ENCODE measurements around the gene C19orf85. TPM values are rescaled to one million over a fixed set of nuclear protein-coding genes. Genes with fewer than 3 reads are reported as not detected.

Gene C19orf85
- total and polyA plus RNA-seq, 2 experiments from 2014 or later = 1.7 to 3.4 TPM

DNA sequence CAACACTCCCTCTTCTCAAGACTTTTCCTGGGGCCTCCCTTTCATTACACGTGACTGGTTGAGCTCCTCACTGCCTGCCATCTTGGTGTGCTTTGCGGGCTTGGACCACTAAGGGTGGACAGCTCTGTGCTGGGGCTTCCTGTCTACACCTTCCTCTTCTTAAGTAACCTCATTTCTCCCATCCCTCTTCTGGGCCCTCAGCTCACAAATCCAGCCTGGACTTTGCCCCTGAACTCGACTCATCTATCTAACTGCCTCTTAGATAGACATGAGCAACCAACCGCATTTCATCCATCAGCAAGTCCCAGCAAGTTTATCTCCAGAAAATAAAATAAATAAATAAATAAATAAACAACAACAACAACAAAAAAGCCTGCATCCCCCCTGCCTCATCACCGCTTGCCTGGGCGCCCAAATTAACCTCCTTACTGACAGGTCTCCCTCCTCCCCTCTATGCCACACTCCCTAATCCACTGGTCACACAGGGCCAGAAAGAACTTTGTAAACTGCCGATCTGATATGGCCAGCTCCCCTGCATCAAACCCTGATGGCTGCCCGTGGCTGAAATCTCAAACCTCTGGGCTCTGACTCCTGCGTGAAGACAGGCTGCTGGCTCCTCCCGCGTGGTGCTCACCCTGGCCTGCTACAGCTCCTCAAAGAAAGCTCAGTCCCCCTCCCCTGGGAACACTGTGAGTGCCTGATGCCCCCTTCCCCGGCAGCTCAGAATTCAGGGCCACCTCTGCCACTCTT is 10.9 kb downstream of the C19orf85 start:
- H3K27me3 Mint-ChIP-seq (ENCODE audit: insufficient read depth, low read depth, poor library complexity) = peaks cover 31% of the 10 kb centered on the region
- Histone ChIP-seq H4K20me1 (replicated peaks; ENCODE audit: insufficient read depth) (no peaks in the 10 kb centered on the region; the same call in 1 of the 2 replicates), H3K27ac (ENCODE audit: low read depth) (no peak overlapping the region), H3K9me2 (ENCODE audit: insufficient read depth) (no peaks in the 10 kb centered on the region), H3K4me1 (ENCODE audit: insufficient read depth) (peaks cover 8% of the 10 kb centered on the region; the same call in 1 of the 2 replicates), H3K36me3 (ENCODE audit: insufficient read depth) (no peaks in the 10 kb centered on the region), H3F3A (replicated peaks; ENCODE audit: low read depth) (no peaks in the 10 kb centered on the region), H2AFZ (no peak overlapping the region), H3K4me2 (no peak overlapping the region), H3K27me3 (ENCODE audit: insufficient read depth) (peaks cover 36% of the 10 kb centered on the region), H3K79me2 (replicated peaks; ENCODE audit: insufficient read depth) (peaks cover 2% of the 10 kb centered on the region; the same call in 1 of the 2 replicates), H3K4me3 (no peak overlapping the region)
- no peak for ATAC-seq
- no peak overlapping the region for H3K27ac Mint-ChIP-seq
- no peak for DNase-seq (ENCODE audit: low spot score)
- H3K36me3 Mint-ChIP-seq (ENCODE audit: low read depth) = peaks cover 15% of the 10 kb centered on the region
- peaks cover 11% of the 10 kb centered on the region for H3K4me1 Mint-ChIP-seq
- peak overlapping the region; percentile 77; the same call in 1 of the 3 replicates for H3K4me3 Mint-ChIP-seq
- no peak for TF ChIP-seq EZH2phosphoT487 (IDR thresholded peaks at IDR 0.05; ENCODE audit: unreplicated experiment)
- no peaks in the 10 kb centered on the region for H3K9me3 Mint-ChIP-seq

DNA sequence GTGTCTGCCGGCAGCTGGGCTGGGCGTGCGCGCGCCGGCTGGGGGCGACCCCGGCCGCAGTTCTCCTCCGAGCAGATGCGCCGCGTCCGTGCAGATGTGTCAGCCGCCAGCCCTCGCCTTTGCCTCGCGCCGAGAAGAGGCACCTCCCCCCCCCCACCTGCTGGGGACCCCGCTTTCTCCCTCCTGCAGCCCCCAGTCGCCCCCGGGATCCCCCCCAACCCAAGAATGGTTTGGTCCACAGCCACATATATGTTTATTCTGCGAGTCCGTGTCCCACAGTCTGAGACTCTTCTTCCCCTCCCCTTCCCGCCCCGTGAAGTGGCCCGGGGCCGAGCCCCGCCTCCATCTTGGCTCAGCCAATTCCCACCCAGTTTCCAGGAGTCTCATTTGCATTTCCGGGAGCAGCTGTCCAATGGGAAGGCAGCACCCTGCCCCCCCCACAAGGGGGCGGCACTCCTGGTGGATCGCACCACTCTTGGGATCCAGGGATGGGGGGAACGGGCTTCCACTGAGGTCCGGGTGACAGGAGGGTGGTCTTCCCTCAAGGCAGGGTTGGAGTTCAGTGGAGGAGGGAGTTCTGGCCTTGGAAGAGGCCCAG is 11.7 kb downstream of the C19orf85 start:
- H3K4me1 Mint-ChIP-seq = peaks cover 6% of the 10 kb centered on the region; the same call in 2 of the 3 replicates
- no peak overlapping the region for H2AFZ ChIP-seq
- H3K4me3 ChIP-seq = peak overlapping the region; percentile 66
- H3K79me2 ChIP-seq (replicated peaks; ENCODE audit: insufficient read depth) = no peaks in the 10 kb centered on the region
- H3K9me2 ChIP-seq (ENCODE audit: insufficient read depth) = no peaks in the 10 kb centered on the region
- peak overlapping the region; percentile 87 for H3K4me2 ChIP-seq
- H3K27me3 ChIP-seq (ENCODE audit: insufficient read depth) = peaks cover 37% of the 10 kb centered on the region
- no peaks in the 10 kb centered on the region; the same call in 1 of the 2 replicates for H4K20me1 ChIP-seq (replicated peaks; ENCODE audit: insufficient read depth)
- peaks cover 15% of the 10 kb centered on the region for H3K36me3 Mint-ChIP-seq (ENCODE audit: low read depth)
- peak overlapping the region; percentile 77 for H3K4me3 Mint-ChIP-seq
- H3K27me3 Mint-ChIP-seq (ENCODE audit: insufficient read depth, low read depth, poor library complexity) = peaks cover 31% of the 10 kb centered on the region
- H3K27ac ChIP-seq (ENCODE audit: low read depth) = no peak overlapping the region
- no peaks in the 10 kb centered on the region for H3K9me3 Mint-ChIP-seq
- no peak overlapping the region for H3K27ac Mint-ChIP-seq
- ATAC-seq = peak; percentile 82
- H3K36me3 ChIP-seq (ENCODE audit: insufficient read depth) = no peaks in the 10 kb centered on the region
- H3K4me1 ChIP-seq (ENCODE audit: insufficient read depth) = peaks cover 3% of the 10 kb centered on the region; the same call in 1 of the 2 replicates
- DNase-seq (ENCODE audit: low spot score) = peak; percentile 95
- H3F3A ChIP-seq (replicated peaks; ENCODE audit: low read depth) = no peaks in the 10 kb centered on the region
- TF ChIP-seq, protein P1, sequence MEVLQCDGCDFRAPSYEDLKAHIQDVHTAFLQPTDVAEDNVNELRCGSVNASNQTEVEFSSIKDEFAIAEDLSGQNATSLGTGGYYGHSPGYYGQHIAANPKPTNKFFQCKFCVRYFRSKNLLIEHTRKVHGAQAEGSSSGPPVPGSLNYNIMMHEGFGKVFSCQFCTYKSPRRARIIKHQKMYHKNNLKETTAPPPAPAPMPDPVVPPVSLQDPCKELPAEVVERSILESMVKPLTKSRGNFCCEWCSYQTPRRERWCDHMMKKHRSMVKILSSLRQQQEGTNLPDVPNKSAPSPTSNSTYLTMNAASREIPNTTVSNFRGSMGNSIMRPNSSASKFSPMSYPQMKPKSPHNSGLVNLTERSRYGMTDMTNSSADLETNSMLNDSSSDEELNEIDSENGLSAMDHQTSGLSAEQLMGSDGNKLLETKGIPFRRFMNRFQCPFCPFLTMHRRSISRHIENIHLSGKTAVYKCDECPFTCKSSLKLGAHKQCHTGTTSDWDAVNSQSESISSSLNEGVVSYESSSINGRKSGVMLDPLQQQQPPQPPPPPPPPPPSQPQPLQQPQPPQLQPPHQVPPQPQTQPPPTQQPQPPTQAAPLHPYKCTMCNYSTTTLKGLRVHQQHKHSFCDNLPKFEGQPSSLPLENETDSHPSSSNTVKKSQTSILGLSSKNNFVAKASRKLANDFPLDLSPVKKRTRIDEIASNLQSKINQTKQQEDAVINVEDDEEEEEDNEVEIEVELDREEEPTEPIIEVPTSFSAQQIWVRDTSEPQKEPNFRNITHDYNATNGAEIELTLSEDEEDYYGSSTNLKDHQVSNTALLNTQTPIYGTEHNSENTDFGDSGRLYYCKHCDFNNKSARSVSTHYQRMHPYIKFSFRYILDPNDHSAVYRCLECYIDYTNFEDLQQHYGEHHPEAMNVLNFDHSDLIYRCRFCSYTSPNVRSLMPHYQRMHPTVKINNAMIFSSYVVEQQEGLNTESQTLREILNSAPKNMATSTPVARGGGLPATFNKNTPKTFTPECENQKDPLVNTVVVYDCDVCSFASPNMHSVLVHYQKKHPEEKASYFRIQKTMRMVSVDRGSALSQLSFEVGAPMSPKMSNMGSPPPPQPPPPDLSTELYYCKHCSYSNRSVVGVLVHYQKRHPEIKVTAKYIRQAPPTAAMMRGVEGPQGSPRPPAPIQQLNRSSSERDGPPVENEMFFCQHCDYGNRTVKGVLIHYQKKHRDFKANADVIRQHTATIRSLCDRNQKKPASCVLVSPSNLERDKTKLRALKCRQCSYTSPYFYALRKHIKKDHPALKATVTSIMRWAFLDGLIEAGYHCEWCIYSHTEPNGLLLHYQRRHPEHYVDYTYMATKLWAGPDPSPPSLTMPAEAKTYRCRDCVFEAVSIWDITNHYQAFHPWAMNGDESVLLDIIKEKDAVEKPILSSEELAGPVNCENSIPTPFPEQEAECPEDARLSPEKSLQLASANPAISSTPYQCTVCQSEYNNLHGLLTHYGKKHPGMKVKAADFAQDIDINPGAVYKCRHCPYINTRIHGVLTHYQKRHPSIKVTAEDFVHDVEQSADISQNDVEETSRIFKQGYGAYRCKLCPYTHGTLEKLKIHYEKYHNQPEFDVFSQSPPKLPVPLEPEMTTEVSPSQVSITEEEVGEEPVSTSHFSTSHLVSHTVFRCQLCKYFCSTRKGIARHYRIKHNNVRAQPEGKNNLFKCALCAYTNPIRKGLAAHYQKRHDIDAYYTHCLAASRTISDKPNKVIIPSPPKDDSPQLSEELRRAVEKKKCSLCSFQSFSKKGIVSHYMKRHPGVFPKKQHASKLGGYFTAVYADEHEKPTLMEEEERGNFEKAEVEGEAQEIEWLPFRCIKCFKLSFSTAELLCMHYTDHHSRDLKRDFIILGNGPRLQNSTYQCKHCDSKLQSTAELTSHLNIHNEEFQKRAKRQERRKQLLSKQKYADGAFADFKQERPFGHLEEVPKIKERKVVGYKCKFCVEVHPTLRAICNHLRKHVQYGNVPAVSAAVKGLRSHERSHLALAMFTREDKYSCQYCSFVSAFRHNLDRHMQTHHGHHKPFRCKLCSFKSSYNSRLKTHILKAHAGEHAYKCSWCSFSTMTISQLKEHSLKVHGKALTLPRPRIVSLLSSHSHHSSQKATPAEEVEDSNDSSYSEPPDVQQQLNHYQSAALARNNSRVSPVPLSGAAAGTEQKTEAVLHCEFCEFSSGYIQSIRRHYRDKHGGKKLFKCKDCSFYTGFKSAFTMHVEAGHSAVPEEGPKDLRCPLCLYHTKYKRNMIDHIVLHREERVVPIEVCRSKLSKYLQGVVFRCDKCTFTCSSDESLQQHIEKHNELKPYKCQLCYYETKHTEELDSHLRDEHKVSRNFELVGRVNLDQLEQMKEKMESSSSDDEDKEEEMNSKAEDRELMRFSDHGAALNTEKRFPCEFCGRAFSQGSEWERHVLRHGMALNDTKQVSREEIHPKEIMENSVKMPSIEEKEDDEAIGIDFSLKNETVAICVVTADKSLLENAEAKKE (CRISPR knock-in tag; IDR thresholded peaks at IDR 0.05) = no peak
- TF ChIP-seq, protein P2, sequence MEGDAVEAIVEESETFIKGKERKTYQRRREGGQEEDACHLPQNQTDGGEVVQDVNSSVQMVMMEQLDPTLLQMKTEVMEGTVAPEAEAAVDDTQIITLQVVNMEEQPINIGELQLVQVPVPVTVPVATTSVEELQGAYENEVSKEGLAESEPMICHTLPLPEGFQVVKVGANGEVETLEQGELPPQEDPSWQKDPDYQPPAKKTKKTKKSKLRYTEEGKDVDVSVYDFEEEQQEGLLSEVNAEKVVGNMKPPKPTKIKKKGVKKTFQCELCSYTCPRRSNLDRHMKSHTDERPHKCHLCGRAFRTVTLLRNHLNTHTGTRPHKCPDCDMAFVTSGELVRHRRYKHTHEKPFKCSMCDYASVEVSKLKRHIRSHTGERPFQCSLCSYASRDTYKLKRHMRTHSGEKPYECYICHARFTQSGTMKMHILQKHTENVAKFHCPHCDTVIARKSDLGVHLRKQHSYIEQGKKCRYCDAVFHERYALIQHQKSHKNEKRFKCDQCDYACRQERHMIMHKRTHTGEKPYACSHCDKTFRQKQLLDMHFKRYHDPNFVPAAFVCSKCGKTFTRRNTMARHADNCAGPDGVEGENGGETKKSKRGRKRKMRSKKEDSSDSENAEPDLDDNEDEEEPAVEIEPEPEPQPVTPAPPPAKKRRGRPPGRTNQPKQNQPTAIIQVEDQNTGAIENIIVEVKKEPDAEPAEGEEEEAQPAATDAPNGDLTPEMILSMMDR (conservative IDR thresholded peaks at IDR 0.05; ENCODE audit: low read depth in 2 of 2) = peak in 1 of 2 experiments; percentile 11; a peak in 2 of 4 replicates
- TF ChIP-seq EZH2 (IDR thresholded peaks at IDR 0.05; ENCODE audit: low read depth, unreplicated experiment) (no peak), NANOG (IDR thresholded peaks at IDR 0.05; ENCODE audit: borderline replicate concordance) (no peak), STAT1 (IDR thresholded peaks at IDR 0.05; ENCODE audit: unreplicated experiment) (no peak), CREB1 (CRISPR knock-in tag; IDR thresholded peaks at IDR 0.05; ENCODE audit: low read depth) (no peak), POLR2AphosphoS5 (IDR thresholded peaks at IDR 0.05; ENCODE audit: low read depth) (peak; percentile 56), ZNF114 (CRISPR knock-in tag; IDR thresholded peaks at IDR 0.05) (no peak), EZH2phosphoT487 (IDR thresholded peaks at IDR 0.05; ENCODE audit: unreplicated experiment) (no peak), JUNB (IDR thresholded peaks at IDR 0.05; ENCODE audit: unreplicated experiment) (no peak)
- TF ChIP-seq, protein P3, sequence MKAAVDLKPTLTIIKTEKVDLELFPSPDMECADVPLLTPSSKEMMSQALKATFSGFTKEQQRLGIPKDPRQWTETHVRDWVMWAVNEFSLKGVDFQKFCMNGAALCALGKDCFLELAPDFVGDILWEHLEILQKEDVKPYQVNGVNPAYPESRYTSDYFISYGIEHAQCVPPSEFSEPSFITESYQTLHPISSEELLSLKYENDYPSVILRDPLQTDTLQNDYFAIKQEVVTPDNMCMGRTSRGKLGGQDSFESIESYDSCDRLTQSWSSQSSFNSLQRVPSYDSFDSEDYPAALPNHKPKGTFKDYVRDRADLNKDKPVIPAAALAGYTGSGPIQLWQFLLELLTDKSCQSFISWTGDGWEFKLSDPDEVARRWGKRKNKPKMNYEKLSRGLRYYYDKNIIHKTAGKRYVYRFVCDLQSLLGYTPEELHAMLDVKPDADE (IDR thresholded peaks at IDR 0.05) = no peak
